Measurements from ENCODE around the gene OLFML2A. TPM values are rescaled to one million over a fixed set of nuclear protein-coding genes. Genes with fewer than 3 reads are reported as not detected.

OLFML2A gene
- total RNA-seq, 1 experiment from 2014 or later, result 5.8 TPM

- H3K23me2 ChIP-seq (ENCODE audit: insufficient read length, low read depth, low read length, poor library complexity, severe bottlenecking), result no peaks in the 10 kb centered on the region
- no peak overlapping the region for H2BK120ac ChIP-seq (ENCODE audit: low read depth, low read length, poor library complexity, severe bottlenecking)
- H3K4me1 ChIP-seq (ENCODE audit: insufficient read depth, low read length), result peaks cover 3% of the 10 kb centered on the region; the same call in 1 of the 2 replicates
- no peak overlapping the region for H3K4ac ChIP-seq (ENCODE audit: low read depth, low read length)
- TF ChIP-seq, protein P1, sequence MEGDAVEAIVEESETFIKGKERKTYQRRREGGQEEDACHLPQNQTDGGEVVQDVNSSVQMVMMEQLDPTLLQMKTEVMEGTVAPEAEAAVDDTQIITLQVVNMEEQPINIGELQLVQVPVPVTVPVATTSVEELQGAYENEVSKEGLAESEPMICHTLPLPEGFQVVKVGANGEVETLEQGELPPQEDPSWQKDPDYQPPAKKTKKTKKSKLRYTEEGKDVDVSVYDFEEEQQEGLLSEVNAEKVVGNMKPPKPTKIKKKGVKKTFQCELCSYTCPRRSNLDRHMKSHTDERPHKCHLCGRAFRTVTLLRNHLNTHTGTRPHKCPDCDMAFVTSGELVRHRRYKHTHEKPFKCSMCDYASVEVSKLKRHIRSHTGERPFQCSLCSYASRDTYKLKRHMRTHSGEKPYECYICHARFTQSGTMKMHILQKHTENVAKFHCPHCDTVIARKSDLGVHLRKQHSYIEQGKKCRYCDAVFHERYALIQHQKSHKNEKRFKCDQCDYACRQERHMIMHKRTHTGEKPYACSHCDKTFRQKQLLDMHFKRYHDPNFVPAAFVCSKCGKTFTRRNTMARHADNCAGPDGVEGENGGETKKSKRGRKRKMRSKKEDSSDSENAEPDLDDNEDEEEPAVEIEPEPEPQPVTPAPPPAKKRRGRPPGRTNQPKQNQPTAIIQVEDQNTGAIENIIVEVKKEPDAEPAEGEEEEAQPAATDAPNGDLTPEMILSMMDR (conservative IDR thresholded peaks at IDR 0.05), result no peak
- Mint-ChIP-seq H3K27ac (peak overlapping the region in 2 of 3 experiments; percentile 35 to 77; a peak in 2 of 7 replicates), H3K27me3 (ENCODE audit: low read depth) (no peaks in the 10 kb centered on the region), H3K9me3 (no peaks in the 10 kb centered on the region), H3K4me1 (peaks cover 37 to 44% of the 10 kb centered on the region in 2 experiments), H3K4me3 (no peak overlapping the region), H3K36me3 (ENCODE audit: insufficient read depth in 1 of 3, low read depth in 3 of 3) (no peaks in the 10 kb centered on the region; a peak in 1 of 7 replicates)
- no peak overlapping the region for H2AFZ ChIP-seq (ENCODE audit: low read length)
- no peak overlapping the region for H4K8ac ChIP-seq (replicated peaks; ENCODE audit: insufficient read length, low read depth, low read length)
- DNase-seq, result no peak
- H3K18ac ChIP-seq (ENCODE audit: insufficient read length, low read depth, low read length), result no peak overlapping the region
- no peak overlapping the region for H4K5ac ChIP-seq (ENCODE audit: insufficient read length, low read depth, low read length)
- H4K91ac ChIP-seq (ENCODE audit: insufficient read length, low read depth, low read length), result no peak overlapping the region
- H3K79me2 ChIP-seq (ENCODE audit: insufficient read depth, low read length), result no peaks in the 10 kb centered on the region
- no peak overlapping the region; the same call in 1 of the 2 replicates for H3K14ac ChIP-seq (ENCODE audit: insufficient read depth, low read length)
- H2BK15ac ChIP-seq (ENCODE audit: low read depth, low read length), result no peak overlapping the region
- WGBS (ENCODE audit: extremely low coverage, insufficient read length, low lambda C conversion rate), result no CpG with 5 or more reads among the region's 7 CpGs
- H4K20me1 ChIP-seq (ENCODE audit: control insufficient read depth, insufficient read depth, insufficient read length), result no peaks in the 10 kb centered on the region
- H3K23ac ChIP-seq (ENCODE audit: insufficient read length, low read depth, low read length), result no peak overlapping the region
- no peak overlapping the region for H2AK5ac ChIP-seq (ENCODE audit: insufficient read length, low read length)
- no peaks in the 10 kb centered on the region for H3K79me1 ChIP-seq (ENCODE audit: insufficient read depth, low read depth, low read length, poor library complexity, severe bottlenecking)
- no peaks in the 10 kb centered on the region for H3K9me3 ChIP-seq (ENCODE audit: control insufficient read depth, low read depth, low read length)
- H2BK20ac ChIP-seq (ENCODE audit: low read depth, low read length, poor library complexity, severe bottlenecking), result no peak overlapping the region
- H3K56ac ChIP-seq (ENCODE audit: insufficient read length, low read depth, low read length), result no peak overlapping the region
- H2BK12ac ChIP-seq (ENCODE audit: insufficient read length, low read depth, low read length), result no peak overlapping the region
- no peak overlapping the region for H3K4me2 ChIP-seq (ENCODE audit: insufficient read depth, insufficient read length, low read length)
- no peak overlapping the region for H3K9ac ChIP-seq (ENCODE audit: extremely low read depth, insufficient read length, low read length)
- H3K27me3 ChIP-seq (ENCODE audit: insufficient read depth, low read length), result no peaks in the 10 kb centered on the region
- H3K27ac ChIP-seq (ENCODE audit: insufficient read length, low read depth, low read length), result no peak overlapping the region
- no peak overlapping the region for H2BK5ac ChIP-seq (ENCODE audit: insufficient read length, low read length)
- H3T11ph ChIP-seq (ENCODE audit: low read length), result no peak overlapping the region
Observed at GRCh38 chr9:124813041-124813440, 36.1 kb downstream of the OLFML2A start.
